ENCODE results near the gene CPS1.

GRCh38 chr2:210591663-210592062 lies 35.3 kb downstream of the CPS1 start:
- TF ChIP-seq, protein P1, sequence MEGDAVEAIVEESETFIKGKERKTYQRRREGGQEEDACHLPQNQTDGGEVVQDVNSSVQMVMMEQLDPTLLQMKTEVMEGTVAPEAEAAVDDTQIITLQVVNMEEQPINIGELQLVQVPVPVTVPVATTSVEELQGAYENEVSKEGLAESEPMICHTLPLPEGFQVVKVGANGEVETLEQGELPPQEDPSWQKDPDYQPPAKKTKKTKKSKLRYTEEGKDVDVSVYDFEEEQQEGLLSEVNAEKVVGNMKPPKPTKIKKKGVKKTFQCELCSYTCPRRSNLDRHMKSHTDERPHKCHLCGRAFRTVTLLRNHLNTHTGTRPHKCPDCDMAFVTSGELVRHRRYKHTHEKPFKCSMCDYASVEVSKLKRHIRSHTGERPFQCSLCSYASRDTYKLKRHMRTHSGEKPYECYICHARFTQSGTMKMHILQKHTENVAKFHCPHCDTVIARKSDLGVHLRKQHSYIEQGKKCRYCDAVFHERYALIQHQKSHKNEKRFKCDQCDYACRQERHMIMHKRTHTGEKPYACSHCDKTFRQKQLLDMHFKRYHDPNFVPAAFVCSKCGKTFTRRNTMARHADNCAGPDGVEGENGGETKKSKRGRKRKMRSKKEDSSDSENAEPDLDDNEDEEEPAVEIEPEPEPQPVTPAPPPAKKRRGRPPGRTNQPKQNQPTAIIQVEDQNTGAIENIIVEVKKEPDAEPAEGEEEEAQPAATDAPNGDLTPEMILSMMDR (IDR thresholded peaks at IDR 0.05) = no peak
- TF ChIP-seq E2F1 (CRISPR knock-in tag; IDR thresholded peaks at IDR 0.05) = no peak
- no peak for TF ChIP-seq FOXJ3 (CRISPR knock-in tag; IDR thresholded peaks at IDR 0.05; ENCODE audit: borderline replicate concordance)
- TF ChIP-seq RORB (CRISPR knock-in tag; IDR thresholded peaks at IDR 0.05) = no peak
- no peak for TF ChIP-seq TEAD4 (CRISPR knock-in tag; IDR thresholded peaks at IDR 0.05)
- TF ChIP-seq SP1 (CRISPR knock-in tag; conservative IDR thresholded peaks at IDR 0.05) = no peak
- no peak for TF ChIP-seq JUN (CRISPR knock-in tag; IDR thresholded peaks at IDR 0.05)
